ENCODE measurements around the gene ZSWIM5. TPM values are rescaled to one million over a fixed set of nuclear protein-coding genes. Genes with fewer than 3 reads are reported as not detected.
"Not testable (repeated sequence)": the region's sequence is repeated elsewhere in the genome, so short reads cannot be mapped to it uniquely, and the experiment has no call there.

The ZSWIM5 gene
- total RNA-seq, 1 donor from 2014 or later: 13.2 TPM

- H3K27me3 Mint-ChIP-seq (ENCODE audit: low read depth); H3K27ac Mint-ChIP-seq (ENCODE audit: unreplicated experiment); DNase-seq (ENCODE audit: low read depth, low spot score); H3K9me3 Mint-ChIP-seq; H3K4me3 Mint-ChIP-seq; H3K4me1 Mint-ChIP-seq: not testable (repeated sequence)
- H3K36me3 Mint-ChIP-seq (ENCODE audit: low read depth): peaks cover 13% of the 10 kb centered on the region
Measured at GRCh38 chr1:45162041-45163035, 44.1 kb downstream of the ZSWIM5 start.

DNA sequence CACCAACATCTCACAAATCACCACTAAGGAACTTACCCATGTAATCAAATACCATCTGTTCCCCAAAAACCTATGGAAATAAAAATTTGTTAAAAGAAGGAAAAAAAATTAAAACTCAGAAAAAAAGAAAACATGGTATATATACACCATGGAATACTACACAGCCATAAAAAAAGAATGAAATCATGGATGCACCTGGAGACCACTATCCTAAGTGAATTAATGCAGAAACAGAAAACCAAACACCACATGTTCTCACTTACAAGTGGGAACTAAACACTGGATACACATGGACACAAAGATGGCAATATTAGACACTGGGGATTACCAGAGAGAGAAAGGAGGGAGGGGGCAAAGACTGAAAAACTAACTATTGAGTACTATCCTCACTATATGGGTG is 50.4 kb downstream of the ZSWIM5 start:
- TF ChIP-seq, protein P1, sequence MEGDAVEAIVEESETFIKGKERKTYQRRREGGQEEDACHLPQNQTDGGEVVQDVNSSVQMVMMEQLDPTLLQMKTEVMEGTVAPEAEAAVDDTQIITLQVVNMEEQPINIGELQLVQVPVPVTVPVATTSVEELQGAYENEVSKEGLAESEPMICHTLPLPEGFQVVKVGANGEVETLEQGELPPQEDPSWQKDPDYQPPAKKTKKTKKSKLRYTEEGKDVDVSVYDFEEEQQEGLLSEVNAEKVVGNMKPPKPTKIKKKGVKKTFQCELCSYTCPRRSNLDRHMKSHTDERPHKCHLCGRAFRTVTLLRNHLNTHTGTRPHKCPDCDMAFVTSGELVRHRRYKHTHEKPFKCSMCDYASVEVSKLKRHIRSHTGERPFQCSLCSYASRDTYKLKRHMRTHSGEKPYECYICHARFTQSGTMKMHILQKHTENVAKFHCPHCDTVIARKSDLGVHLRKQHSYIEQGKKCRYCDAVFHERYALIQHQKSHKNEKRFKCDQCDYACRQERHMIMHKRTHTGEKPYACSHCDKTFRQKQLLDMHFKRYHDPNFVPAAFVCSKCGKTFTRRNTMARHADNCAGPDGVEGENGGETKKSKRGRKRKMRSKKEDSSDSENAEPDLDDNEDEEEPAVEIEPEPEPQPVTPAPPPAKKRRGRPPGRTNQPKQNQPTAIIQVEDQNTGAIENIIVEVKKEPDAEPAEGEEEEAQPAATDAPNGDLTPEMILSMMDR (conservative IDR thresholded peaks at IDR 0.05): no peak
- peaks cover 12% of the 10 kb centered on the region for H3K9me3 Mint-ChIP-seq
- H3K36me3 Mint-ChIP-seq (ENCODE audit: low read depth): peaks cover 8% of the 10 kb centered on the region
- DNase-seq (ENCODE audit: low read depth, low spot score): no peak
- no peaks in the 10 kb centered on the region for H3K4me1 Mint-ChIP-seq
- H3K27ac Mint-ChIP-seq (ENCODE audit: unreplicated experiment): no peak overlapping the region
- H3K27me3 Mint-ChIP-seq (ENCODE audit: low read depth): no peaks in the 10 kb centered on the region
- H3K4me3 Mint-ChIP-seq: no peak overlapping the region

GRCh38 chr1:45155423-45155822 is 51.0 kb downstream of the ZSWIM5 start:
- no peak for DNase-seq (ENCODE audit: low read depth, low spot score)
- peaks cover 12% of the 10 kb centered on the region for H3K9me3 Mint-ChIP-seq
- H3K4me3 Mint-ChIP-seq: no peak overlapping the region
- TF ChIP-seq, protein P1 (conservative IDR thresholded peaks at IDR 0.05): no peak
- H3K27ac Mint-ChIP-seq (ENCODE audit: unreplicated experiment): no peak overlapping the region
- no peaks in the 10 kb centered on the region for H3K4me1 Mint-ChIP-seq
- H3K27me3 Mint-ChIP-seq (ENCODE audit: low read depth): no peaks in the 10 kb centered on the region
- peaks cover 8% of the 10 kb centered on the region for H3K36me3 Mint-ChIP-seq (ENCODE audit: low read depth)

DNA sequence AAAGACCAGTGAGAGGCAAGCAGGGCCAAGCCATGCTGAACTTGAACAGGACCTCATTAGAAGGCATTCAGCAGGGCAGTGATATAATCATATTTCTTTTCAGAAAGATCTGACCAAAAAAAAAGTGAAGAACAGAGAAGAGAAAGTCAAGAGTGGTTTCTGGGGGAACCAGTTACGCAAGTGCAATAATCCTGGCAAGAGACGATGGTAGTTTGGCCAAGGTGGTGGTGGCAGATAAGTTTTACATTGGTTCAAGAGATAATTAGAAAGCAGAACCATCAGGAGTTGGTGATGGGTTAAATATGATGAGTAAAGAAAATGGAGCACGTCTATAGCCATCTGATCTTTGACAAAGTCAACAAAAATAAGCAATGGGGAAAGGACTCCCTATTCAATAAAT is 54.3 kb downstream of the ZSWIM5 start:
- no peak for DNase-seq (ENCODE audit: low read depth, low spot score)
- Mint-ChIP-seq H3K27me3 (ENCODE audit: low read depth) (no peaks in the 10 kb centered on the region), H3K9me3 (peaks cover 12% of the 10 kb centered on the region), H3K27ac (ENCODE audit: unreplicated experiment) (no peak overlapping the region), H3K4me1 (peaks cover 10% of the 10 kb centered on the region), H3K36me3 (ENCODE audit: low read depth) (peaks cover 8% of the 10 kb centered on the region), H3K4me3 (no peak overlapping the region)
- TF ChIP-seq, protein P1 (conservative IDR thresholded peaks at IDR 0.05): no peak

DNA sequence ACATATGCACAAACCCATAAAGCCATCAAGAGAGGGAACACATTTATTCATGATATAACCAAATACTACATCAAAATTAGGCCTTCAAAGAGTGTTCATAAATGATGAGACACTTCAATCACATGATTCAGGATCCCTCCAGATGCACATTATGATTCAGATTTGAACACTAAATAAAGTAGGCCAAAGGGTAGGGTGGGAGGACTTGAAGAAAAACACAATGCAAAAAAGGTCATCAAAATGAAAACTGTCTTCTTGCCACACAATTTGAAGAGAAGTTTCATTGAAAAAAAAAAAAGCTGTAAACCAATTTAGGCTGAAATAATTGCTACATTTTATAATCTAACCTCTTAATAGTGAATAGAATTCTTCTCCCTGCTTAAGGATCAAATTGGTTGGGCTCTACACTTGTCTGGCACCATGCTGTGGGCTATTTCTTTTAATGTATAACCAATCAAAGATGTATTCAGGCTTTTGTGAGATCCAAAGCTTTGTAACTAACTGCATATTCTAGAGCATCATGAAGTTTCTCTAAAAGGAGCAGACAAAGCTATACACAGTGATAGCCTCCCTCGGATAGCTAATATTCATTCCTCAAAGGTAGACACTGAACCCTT is 58.1 kb downstream of the ZSWIM5 start:
- no peak for DNase-seq (ENCODE audit: low read depth, low spot score)
- Mint-ChIP-seq H3K27me3 (ENCODE audit: low read depth) (no peaks in the 10 kb centered on the region), H3K36me3 (ENCODE audit: low read depth) (no peaks in the 10 kb centered on the region), H3K9me3 (no peaks in the 10 kb centered on the region), H3K27ac (ENCODE audit: unreplicated experiment) (no peak overlapping the region), H3K4me1 (peaks cover 13% of the 10 kb centered on the region), H3K4me3 (no peak overlapping the region)
- TF ChIP-seq, protein P1 (conservative IDR thresholded peaks at IDR 0.05): no peak

GRCh38 chr1:45146833-45147232 is 59.6 kb downstream of the ZSWIM5 start:
- H3K27ac Mint-ChIP-seq (ENCODE audit: unreplicated experiment): no peak overlapping the region
- no peak for DNase-seq (ENCODE audit: low read depth, low spot score)
- peaks cover 13% of the 10 kb centered on the region for H3K4me1 Mint-ChIP-seq
- TF ChIP-seq, protein P1 (conservative IDR thresholded peaks at IDR 0.05): no peak
- H3K27me3 Mint-ChIP-seq (ENCODE audit: low read depth): no peaks in the 10 kb centered on the region
- H3K9me3 Mint-ChIP-seq: no peaks in the 10 kb centered on the region
- H3K4me3 Mint-ChIP-seq: no peak overlapping the region
- no peaks in the 10 kb centered on the region for H3K36me3 Mint-ChIP-seq (ENCODE audit: low read depth)

All from neural crest cell (in vitro differentiated cells).